Stimulated activated naive B cell treated with anti-CD40 and anti-IgM and Interleukin-4, amounts not matched to agents 10 μg/mL and 1 μg/mL and 100 μg/mL, for 72 hours (primary cell): ENCODE data around the gene GVQW3.
A peak's percentile ranks its signal among the peaks of the same experiment; 100 is the strongest.

ENCODE experiments used
- ATAC-seq, 2 donors: fragments of 150-1000 bp; cut with Tn5 transposase; replicated peaks; 2 replicates each; pipeline ENCODE4 v1.10.0; 2021; ENCODE audit warnings: moderate library complexity in 1 of 2
- DNase-seq: peaks from one replicate; pipeline ENCODE4 v3.0.0; 2021
- H3K27ac Mint-ChIP-seq: one replicate; pipeline ENCODE4 v1.8.0; 2022; ENCODE audit warnings: mild to moderate bottlenecking, mixed read lengths
- H3K27me3 Mint-ChIP-seq, 2 donors: one replicate each; pipeline ENCODE4 v1.8.0; 2022; ENCODE audit warnings: mixed read lengths in 2 of 2
- H3K36me3 Mint-ChIP-seq, 2 donors: one replicate each; pipeline ENCODE4 v1.8.0; 2022; ENCODE audit warnings: mixed read lengths in 2 of 2, mild to moderate bottlenecking in 1 of 2
- H3K4me1 Mint-ChIP-seq, 2 donors: one replicate each; pipeline ENCODE4 v1.8.0; 2022; ENCODE audit warnings: mixed read lengths in 2 of 2, mild to moderate bottlenecking in 1 of 2
- H3K4me3 Mint-ChIP-seq, 2 donors: one replicate each; pipeline ENCODE4 v1.8.0; 2022; ENCODE audit warnings: mild to moderate bottlenecking in 2 of 2, mixed read lengths in 2 of 2, moderate library complexity in 1 of 2
- H3K9me3 Mint-ChIP-seq, 2 donors: one replicate each; pipeline ENCODE4 v1.8.0; 2022; ENCODE audit warnings: mixed read lengths in 2 of 2, mild to moderate bottlenecking in 1 of 2

Gene GVQW3

GRCh38 chr11:76368490-76368889, 12.6 kb upstream of the GVQW3 start:
- no peak for DNase-seq
- Mint-ChIP-seq H3K27ac (no peak overlapping the region), H3K27me3 (no peaks in the 10 kb centered on the region), H3K4me1 (peaks cover 37 to 66% of the 10 kb centered on the region in 2 donors), H3K4me3 (no peak overlapping the region), H3K9me3 (no peaks in the 10 kb centered on the region), H3K36me3 (peaks cover 10 to 11% of the 10 kb centered on the region in 2 donors)
- ATAC-seq = no peak

GRCh38 chr11:76369406-76369805, 11.7 kb upstream of the GVQW3 start:
- Mint-ChIP-seq H3K9me3 (no peaks in the 10 kb centered on the region), H3K27me3 (no peaks in the 10 kb centered on the region), H3K27ac (no peak overlapping the region), H3K36me3 (peaks cover 7 to 8% of the 10 kb centered on the region in 2 donors), H3K4me3 (no peak overlapping the region), H3K4me1 (peaks cover 37 to 71% of the 10 kb centered on the region in 2 donors)
- no peak for ATAC-seq
- no peak for DNase-seq

GRCh38 chr11:76371170-76371569, 10.0 kb upstream of the GVQW3 start:
- Mint-ChIP-seq H3K36me3 (peaks cover 5 to 9% of the 10 kb centered on the region in 2 donors), H3K9me3 (no peaks in the 10 kb centered on the region), H3K27me3 (no peaks in the 10 kb centered on the region), H3K4me3 (peak overlapping the region; percentile 43 to 71), H3K4me1 (peaks cover 40 to 79% of the 10 kb centered on the region in 2 donors), H3K27ac (peak overlapping the region; percentile 85)
- ATAC-seq = peak; percentile 95 to 98
- DNase-seq = peak; percentile 17

- DNase-seq (no peak), ATAC-seq (peak; percentile 19 to 33)
- Mint-ChIP-seq H3K9me3 (no peaks in the 10 kb centered on the region), H3K4me1 (peaks cover 45 to 79% of the 10 kb centered on the region in 2 donors), H3K27ac (peak overlapping the region; percentile 83), H3K27me3 (no peaks in the 10 kb centered on the region), H3K36me3 (peaks cover 8 to 12% of the 10 kb centered on the region in 2 donors), H3K4me3 (peak overlapping the region in 1 of 2 donors; percentile 23)
Observed at GRCh38 chr11:76376746-76377558, 4.2 kb upstream of the GVQW3 start.

GRCh38 chr11:76379807-76380158, 1.3 kb upstream of the GVQW3 start:
- H3K36me3 Mint-ChIP-seq = peaks cover 6 to 14% of the 10 kb centered on the region in 2 donors
- no peaks in the 10 kb centered on the region for H3K27me3 Mint-ChIP-seq
- peak overlapping the region; percentile 95 for H3K27ac Mint-ChIP-seq

GRCh38 chr11:76380159-76380976, 755 bp upstream of the GVQW3 start:
- Mint-ChIP-seq H3K27me3 (no peaks in the 10 kb centered on the region), H3K36me3 (peaks cover 6 to 16% of the 10 kb centered on the region in 2 donors), H3K4me3 (peak overlapping the region; percentile 91 to 95), H3K4me1 (peaks cover 46 to 75% of the 10 kb centered on the region in 2 donors), H3K27ac (peak overlapping the region; percentile 95), H3K9me3 (no peaks in the 10 kb centered on the region)
- ATAC-seq (peak; percentile 34 to 51), DNase-seq (peak; percentile 51)

More at GRCh38 chr11:76379807-76380158, 1.3 kb upstream of the GVQW3 start:
- H3K4me1 Mint-ChIP-seq = peaks cover 49 to 79% of the 10 kb centered on the region in 2 donors
- no peak for DNase-seq
- H3K9me3 Mint-ChIP-seq = no peaks in the 10 kb centered on the region
- ATAC-seq = no peak
- H3K4me3 Mint-ChIP-seq = peak overlapping the region; percentile 91 to 95

GRCh38 chr11:76382209-76382608, 1.1 kb downstream of the GVQW3 start:
- ATAC-seq (no peak), DNase-seq (no peak)
- Mint-ChIP-seq H3K4me1 (peaks cover 39 to 67% of the 10 kb centered on the region in 2 donors), H3K4me3 (peak overlapping the region; percentile 86 to 89), H3K27me3 (no peaks in the 10 kb centered on the region), H3K27ac (no peak overlapping the region), H3K36me3 (peaks cover 9 to 16% of the 10 kb centered on the region in 2 donors), H3K9me3 (no peaks in the 10 kb centered on the region)

- H3K4me3 Mint-ChIP-seq = no peak overlapping the region
- ATAC-seq (no peak), DNase-seq (no peak)
- peaks cover 6 to 9% of the 10 kb centered on the region in 2 donors for H3K36me3 Mint-ChIP-seq
- H3K27me3 Mint-ChIP-seq = no peaks in the 10 kb centered on the region
- no peak overlapping the region for H3K27ac Mint-ChIP-seq
- H3K4me1 Mint-ChIP-seq = peaks cover 24 to 43% of the 10 kb centered on the region in 2 donors
- no peaks in the 10 kb centered on the region for H3K9me3 Mint-ChIP-seq
Observed at GRCh38 chr11:76385903-76386302, 4.8 kb downstream of the GVQW3 start.

- no peak for DNase-seq
- peaks cover 6% of the 10 kb centered on the region in 2 donors for H3K36me3 Mint-ChIP-seq
- H3K9me3 Mint-ChIP-seq = no peaks in the 10 kb centered on the region
- no peak overlapping the region for H3K4me3 Mint-ChIP-seq
- H3K4me1 Mint-ChIP-seq = peaks cover 16 to 35% of the 10 kb centered on the region in 2 donors
- H3K27me3 Mint-ChIP-seq = no peaks in the 10 kb centered on the region
- no peak overlapping the region for H3K27ac Mint-ChIP-seq
- no peak for ATAC-seq
Observed at GRCh38 chr11:76388408-76388807, 7.3 kb downstream of the GVQW3 start.

- no peaks in the 10 kb centered on the region for H3K27me3 Mint-ChIP-seq
- H3K36me3 Mint-ChIP-seq = no peaks in the 10 kb centered on the region
- DNase-seq (no peak), ATAC-seq (no peak)
- H3K9me3 Mint-ChIP-seq = no peaks in the 10 kb centered on the region
- peaks cover 9 to 24% of the 10 kb centered on the region in 2 donors for H3K4me1 Mint-ChIP-seq
- H3K4me3 Mint-ChIP-seq = no peak overlapping the region
- H3K27ac Mint-ChIP-seq = no peak overlapping the region
Observed at GRCh38 chr11:76391021-76391420, 9.9 kb downstream of the GVQW3 start.

GRCh38 chr11:76391811-76392475, 10.8 kb downstream of the GVQW3 start:
- ATAC-seq = no peak
- Mint-ChIP-seq H3K4me3 (no peak overlapping the region), H3K36me3 (no peaks in the 10 kb centered on the region), H3K9me3 (no peaks in the 10 kb centered on the region), H3K4me1 (peaks cover 9 to 18% of the 10 kb centered on the region in 2 donors), H3K27me3 (no peaks in the 10 kb centered on the region), H3K27ac (no peak overlapping the region)
- DNase-seq = no peak

- H3K4me1 Mint-ChIP-seq = peaks cover 9 to 18% of the 10 kb centered on the region in 2 donors
- DNase-seq (no peak), ATAC-seq (peak in 1 of 2 donors; percentile 59)
- no peaks in the 10 kb centered on the region for H3K9me3 Mint-ChIP-seq
- no peaks in the 10 kb centered on the region for H3K36me3 Mint-ChIP-seq
- H3K4me3 Mint-ChIP-seq = no peak overlapping the region
- H3K27ac Mint-ChIP-seq = no peak overlapping the region
- no peaks in the 10 kb centered on the region for H3K27me3 Mint-ChIP-seq
Observed at GRCh38 chr11:76392870-76393269, 11.7 kb downstream of the GVQW3 start.

GRCh38 chr11:76394411-76394810, 13.3 kb downstream of the GVQW3 start:
- no peaks in the 10 kb centered on the region for H3K27me3 Mint-ChIP-seq
- no peak for ATAC-seq

GRCh38 chr11:76395296-76395695, 14.2 kb downstream of the GVQW3 start:
- no peak for ATAC-seq

More at GRCh38 chr11:76394411-76394810, 13.3 kb downstream of the GVQW3 start:
- Mint-ChIP-seq H3K27ac (no peak overlapping the region), H3K4me1 (peaks cover 9 to 18% of the 10 kb centered on the region in 2 donors), H3K9me3 (no peaks in the 10 kb centered on the region), H3K4me3 (no peak overlapping the region), H3K36me3 (no peaks in the 10 kb centered on the region)
- DNase-seq = no peak

More at GRCh38 chr11:76395296-76395695, 14.2 kb downstream of the GVQW3 start:
- Mint-ChIP-seq H3K27ac (no peak overlapping the region), H3K4me3 (no peak overlapping the region), H3K36me3 (no peaks in the 10 kb centered on the region), H3K9me3 (no peaks in the 10 kb centered on the region), H3K27me3 (no peaks in the 10 kb centered on the region), H3K4me1 (peaks cover 9 to 16% of the 10 kb centered on the region in 2 donors)
- no peak for DNase-seq
